ENCODE results near the gene SIT1.
A peak's percentile ranks its signal among the peaks of the same experiment; 100 is the strongest.

SIT1 gene

GRCh38 chr9:35650341-35651158, at the start of gene SIT1:
TSS of gene SIT1 (minus strand) at chr9:35650931. CDS start at chr9:35650853, 78 bp downstream.
- no peak for DNase-seq (ENCODE audit: low spot score)

- DNase-seq (ENCODE audit: low spot score) = no peak
These were observed 49.3 kb upstream of the SIT1 start for GRCh38 chr9:35700031-35700430.

GRCh38 chr9:35698231-35698630, 47.5 kb upstream of the SIT1 start:
- no peak for DNase-seq (ENCODE audit: low spot score)

- no peak for DNase-seq (ENCODE audit: low spot score)
These were observed 46.8 kb upstream of the SIT1 start for GRCh38 chr9:35697486-35697885.

- peak; percentile 77 for DNase-seq (ENCODE audit: low spot score)
These were observed 45.9 kb upstream of the SIT1 start for GRCh38 chr9:35696520-35697215.

- DNase-seq (ENCODE audit: low spot score) = no peak
These were observed 45.2 kb upstream of the SIT1 start for GRCh38 chr9:35695943-35696401.

- DNase-seq (ENCODE audit: low spot score) = no peak
These were observed 41.1 kb upstream of the SIT1 start for GRCh38 chr9:35691757-35692301.

- no peak for DNase-seq (ENCODE audit: low spot score)
These were observed 40.6 kb upstream of the SIT1 start for GRCh38 chr9:35691334-35691650.

GRCh38 chr9:35690614-35691333, 40.0 kb upstream of the SIT1 start:
- DNase-seq (ENCODE audit: low spot score) = peak; percentile 51

GRCh38 chr9:35690294-35690613, 39.5 kb upstream of the SIT1 start:
- no peak for DNase-seq (ENCODE audit: low spot score)

- DNase-seq (ENCODE audit: low spot score) = no peak
These were observed 39.0 kb upstream of the SIT1 start, which contains the start of gene TPM2 for GRCh38 chr9:35689542-35690293. TSS of gene TPM2 (minus strand) at chr9:35689925. CDS start at chr9:35689817, 108 bp downstream.

GRCh38 chr9:35688558-35689541, 38.1 kb upstream of the SIT1 start:
- DNase-seq (ENCODE audit: low spot score) = no peak

GRCh38 chr9:35687972-35688557, 37.3 kb upstream of the SIT1 start:
- no peak for DNase-seq (ENCODE audit: low spot score)

- DNase-seq (ENCODE audit: low spot score) = no peak
These were observed 36.6 kb upstream of the SIT1 start for GRCh38 chr9:35687306-35687705.

GRCh38 chr9:35686222-35687203, 35.8 kb upstream of the SIT1 start:
- DNase-seq (ENCODE audit: low spot score) = no peak

GRCh38 chr9:35685506-35685905, 34.8 kb upstream of the SIT1 start:
- DNase-seq (ENCODE audit: low spot score) = no peak

GRCh38 chr9:35684921-35685320, 34.2 kb upstream of the SIT1 start:
- no peak for DNase-seq (ENCODE audit: low spot score)

GRCh38 chr9:35683323-35683722, 32.6 kb upstream of the SIT1 start:
- DNase-seq (ENCODE audit: low spot score) = no peak

All from D341Med (cell line).